ENCODE results near the gene SOX5.

GRCh38 chr12:23954332-23954731 lies 4.9 kb upstream of the SOX5 start:
- TF ChIP-seq CTCF (IDR thresholded peaks at IDR 0.05) = no peak
- TF ChIP-seq EZH2 (IDR thresholded peaks at IDR 0.05; ENCODE audit: borderline replicate concordance, insufficient read depth, low read depth, low read length, poor library complexity, severe bottlenecking) = no peak

All from B cell (primary cell).